Activated naive CD4-positive, alpha-beta T cell treated with anti-CD3 and anti-CD28 coated beads, Interleukin-2, amount 50 U/mL, for 24 hours (primary cell): ENCODE results near the gene ANKUB1.

Experiments
- H3K27ac Mint-ChIP-seq: one replicate; pipeline ENCODE4 v1.8.0; 2021; ENCODE audit warnings: mild to moderate bottlenecking, mixed read lengths
- H3K27me3 Mint-ChIP-seq: one replicate; pipeline ENCODE4 v1.8.0; 2021; ENCODE audit warnings: mixed read lengths
- H3K36me3 Mint-ChIP-seq: one replicate; pipeline ENCODE4 v1.8.0; 2021; ENCODE audit warnings: mixed read lengths
- H3K4me1 Mint-ChIP-seq: one replicate; pipeline ENCODE4 v1.8.0; 2021; ENCODE audit warnings: mixed read lengths
- H3K4me3 Mint-ChIP-seq: one replicate; pipeline ENCODE4 v1.8.0; 2021; ENCODE audit warnings: mild to moderate bottlenecking, mixed read lengths
- H3K9me3 Mint-ChIP-seq: one replicate; pipeline ENCODE4 v1.8.0; 2021; ENCODE audit warnings: mixed read lengths

ANKUB1 gene

GRCh38 chr3:149783576-149783975 is 8.8 kb downstream of the ANKUB1 start:
- Mint-ChIP-seq H3K27ac (no peak overlapping the region), H3K27me3 (peaks cover 1% of the 10 kb centered on the region), H3K36me3 (no peaks in the 10 kb centered on the region), H3K4me1 (no peaks in the 10 kb centered on the region), H3K9me3 (no peaks in the 10 kb centered on the region), H3K4me3 (no peak overlapping the region)

- Mint-ChIP-seq H3K9me3 (no peaks in the 10 kb centered on the region), H3K27me3 (peaks cover 1% of the 10 kb centered on the region), H3K27ac (no peak overlapping the region), H3K36me3 (no peaks in the 10 kb centered on the region), H3K4me1 (no peaks in the 10 kb centered on the region), H3K4me3 (no peak overlapping the region)
Measured at GRCh38 chr3:149781741-149782140, 10.6 kb downstream of the ANKUB1 start.

GRCh38 chr3:149781211-149781610 is 11.1 kb downstream of the ANKUB1 start:
- no peak overlapping the region for H3K4me3 Mint-ChIP-seq
- H3K27ac Mint-ChIP-seq, result no peak overlapping the region
- H3K36me3 Mint-ChIP-seq, result no peaks in the 10 kb centered on the region
- no peaks in the 10 kb centered on the region for H3K9me3 Mint-ChIP-seq
- no peaks in the 10 kb centered on the region for H3K4me1 Mint-ChIP-seq
- no peaks in the 10 kb centered on the region for H3K27me3 Mint-ChIP-seq

GRCh38 chr3:149777414-149778214 is 14.7 kb downstream of the ANKUB1 start:
- Mint-ChIP-seq H3K36me3 (no peaks in the 10 kb centered on the region), H3K27ac (peak overlapping the region; percentile 78), H3K9me3 (no peaks in the 10 kb centered on the region), H3K4me3 (no peak overlapping the region), H3K4me1 (no peaks in the 10 kb centered on the region), H3K27me3 (no peaks in the 10 kb centered on the region)

- no peak overlapping the region for H3K27ac Mint-ChIP-seq
- H3K4me3 Mint-ChIP-seq, result no peak overlapping the region
- no peaks in the 10 kb centered on the region for H3K27me3 Mint-ChIP-seq
- H3K36me3 Mint-ChIP-seq, result no peaks in the 10 kb centered on the region
- no peaks in the 10 kb centered on the region for H3K9me3 Mint-ChIP-seq
- no peaks in the 10 kb centered on the region for H3K4me1 Mint-ChIP-seq
Measured at GRCh38 chr3:149776170-149776569, 16.2 kb downstream of the ANKUB1 start.

GRCh38 chr3:149772861-149773260 is 19.5 kb downstream of the ANKUB1 start:
- no peaks in the 10 kb centered on the region for H3K27me3 Mint-ChIP-seq
- no peaks in the 10 kb centered on the region for H3K36me3 Mint-ChIP-seq
- H3K9me3 Mint-ChIP-seq, result no peaks in the 10 kb centered on the region
- H3K4me3 Mint-ChIP-seq, result no peak overlapping the region
- no peaks in the 10 kb centered on the region for H3K4me1 Mint-ChIP-seq
- H3K27ac Mint-ChIP-seq, result no peak overlapping the region

- no peaks in the 10 kb centered on the region for H3K9me3 Mint-ChIP-seq
Measured at GRCh38 chr3:149771652-149772271, 20.6 kb downstream of the ANKUB1 start.

DNA sequence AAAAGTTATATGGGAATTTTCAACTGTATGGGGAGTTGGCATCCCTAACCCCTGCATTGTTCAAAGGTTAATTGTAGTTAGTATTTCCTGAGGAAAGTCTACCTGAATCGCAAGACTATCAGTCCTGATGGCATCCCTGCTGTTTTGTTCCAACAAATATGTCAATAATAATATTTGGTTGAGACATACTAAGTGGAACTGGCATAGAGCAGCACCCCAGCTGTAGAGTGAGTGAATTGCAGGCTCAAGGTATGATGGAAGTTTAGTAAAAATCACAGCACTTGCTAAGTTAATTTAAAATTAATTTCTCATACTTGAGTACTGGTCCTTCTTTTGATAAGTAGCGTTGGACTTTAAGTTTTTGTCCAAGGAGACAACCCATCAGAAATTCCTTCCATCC is 22.1 kb downstream of the ANKUB1 start:
- H3K4me1 Mint-ChIP-seq, result no peaks in the 10 kb centered on the region
- no peaks in the 10 kb centered on the region for H3K9me3 Mint-ChIP-seq
- peaks cover 4% of the 10 kb centered on the region for H3K27me3 Mint-ChIP-seq
- no peak overlapping the region for H3K4me3 Mint-ChIP-seq
- no peaks in the 10 kb centered on the region for H3K36me3 Mint-ChIP-seq
- no peak overlapping the region for H3K27ac Mint-ChIP-seq

More at GRCh38 chr3:149771652-149772271, 20.6 kb downstream of the ANKUB1 start:
- Mint-ChIP-seq H3K27ac (no peak overlapping the region), H3K36me3 (no peaks in the 10 kb centered on the region), H3K4me3 (no peak overlapping the region), H3K4me1 (no peaks in the 10 kb centered on the region), H3K27me3 (peaks cover 2% of the 10 kb centered on the region)

- Mint-ChIP-seq H3K4me3 (no peak overlapping the region), H3K9me3 (no peaks in the 10 kb centered on the region), H3K27me3 (peaks cover 11% of the 10 kb centered on the region), H3K36me3 (no peaks in the 10 kb centered on the region), H3K27ac (no peak overlapping the region), H3K4me1 (no peaks in the 10 kb centered on the region)
Measured at GRCh38 chr3:149768704-149769103, 23.6 kb downstream of the ANKUB1 start.

DNA sequence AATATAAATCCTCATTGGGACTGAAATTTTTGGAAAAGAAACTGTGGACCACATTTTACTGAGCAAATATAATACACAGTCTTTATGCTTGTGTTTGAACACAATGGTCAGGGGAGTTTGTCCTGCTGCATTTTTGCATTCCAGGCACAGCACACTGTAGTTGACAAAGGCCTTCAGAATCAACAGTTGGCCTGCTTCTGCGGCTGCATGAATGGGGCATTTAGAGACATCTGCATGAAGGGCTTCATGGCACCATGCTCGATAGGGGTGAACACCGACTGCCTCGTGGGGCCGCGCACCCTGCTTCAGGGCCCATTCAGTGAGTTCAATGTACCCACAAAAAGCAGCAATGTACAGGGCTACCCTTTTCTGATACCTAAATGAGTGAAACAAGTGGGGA is 24.6 kb downstream of the ANKUB1 start:
- H3K27me3 Mint-ChIP-seq, result peaks cover 11% of the 10 kb centered on the region
- no peak overlapping the region for H3K4me3 Mint-ChIP-seq
- H3K4me1 Mint-ChIP-seq, result no peaks in the 10 kb centered on the region
- no peaks in the 10 kb centered on the region for H3K36me3 Mint-ChIP-seq
- H3K9me3 Mint-ChIP-seq, result no peaks in the 10 kb centered on the region
- no peak overlapping the region for H3K27ac Mint-ChIP-seq

DNA sequence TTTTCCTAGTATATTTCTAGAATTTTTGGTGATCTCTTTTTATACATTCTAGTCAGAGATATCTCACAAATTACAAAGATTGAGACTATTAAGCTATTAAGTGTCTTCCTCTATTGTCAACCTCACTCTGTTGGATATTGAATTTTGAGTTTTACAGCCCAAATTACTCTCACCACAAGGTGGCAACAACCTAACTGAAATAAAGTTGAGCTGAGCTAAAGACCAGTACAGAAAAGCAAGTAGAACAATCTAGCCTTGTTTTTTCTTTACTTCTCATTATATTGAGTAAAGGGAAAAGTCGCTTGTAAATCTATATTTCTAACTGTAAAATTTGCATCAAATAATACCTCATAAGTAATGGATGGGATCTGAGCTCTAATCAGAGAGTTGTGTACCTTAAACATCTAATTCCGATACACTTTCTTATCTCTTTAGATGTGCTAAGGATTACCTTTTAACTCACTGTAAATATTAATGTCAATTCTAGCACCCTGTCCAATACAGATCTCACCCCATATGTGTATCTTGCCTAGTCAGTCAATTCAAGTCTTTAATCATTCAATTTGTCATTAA is 26.5 kb downstream of the ANKUB1 start:
- Mint-ChIP-seq H3K4me1 (no peaks in the 10 kb centered on the region), H3K4me3 (no peak overlapping the region), H3K36me3 (no peaks in the 10 kb centered on the region)

GRCh38 chr3:149764302-149764701 is 28.1 kb downstream of the ANKUB1 start:
- H3K36me3 Mint-ChIP-seq, result no peaks in the 10 kb centered on the region
- H3K4me3 Mint-ChIP-seq, result no peak overlapping the region

More for the DNA sequence above, 26.5 kb downstream of the ANKUB1 start:
- Mint-ChIP-seq H3K27me3 (peaks cover 15% of the 10 kb centered on the region), H3K27ac (no peak overlapping the region), H3K9me3 (no peaks in the 10 kb centered on the region)

DNA sequence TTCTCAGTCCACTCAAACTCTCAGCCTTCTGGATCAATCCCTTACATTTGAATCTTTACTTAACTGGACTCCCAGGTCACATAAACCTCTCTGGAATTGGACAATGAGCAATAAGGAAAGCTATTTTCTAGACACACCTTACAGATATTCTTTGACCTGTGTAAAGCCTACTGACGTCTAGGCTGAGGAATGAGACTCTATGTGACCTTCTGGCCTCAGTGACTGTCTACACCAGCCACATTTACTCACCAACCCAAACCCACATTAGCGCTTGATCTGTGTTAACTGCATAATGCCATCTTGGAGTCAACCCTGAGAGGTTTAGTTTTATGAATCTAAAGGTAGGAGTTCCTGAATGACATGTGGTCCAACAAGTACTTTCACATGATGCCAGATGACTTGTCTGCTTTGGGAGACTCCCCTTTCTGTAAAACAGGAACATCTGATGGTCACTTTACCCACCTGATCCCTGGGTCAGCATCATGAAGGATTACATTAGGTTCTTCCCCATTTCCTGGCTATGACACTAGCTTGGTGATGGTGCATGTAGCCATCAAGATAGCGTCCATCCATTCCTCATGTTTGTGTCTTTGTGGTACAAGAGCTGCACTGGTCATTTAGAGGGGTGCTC is 28.7 kb downstream of the ANKUB1 start:
- H3K9me3 Mint-ChIP-seq, result no peaks in the 10 kb centered on the region
- H3K36me3 Mint-ChIP-seq, result no peaks in the 10 kb centered on the region
- no peak overlapping the region for H3K27ac Mint-ChIP-seq
- no peak overlapping the region for H3K4me3 Mint-ChIP-seq
- H3K27me3 Mint-ChIP-seq, result peaks cover 21% of the 10 kb centered on the region
- H3K4me1 Mint-ChIP-seq, result no peaks in the 10 kb centered on the region

More at GRCh38 chr3:149764302-149764701, 28.1 kb downstream of the ANKUB1 start:
- Mint-ChIP-seq H3K27ac (no peak overlapping the region), H3K4me1 (no peaks in the 10 kb centered on the region), H3K27me3 (peaks cover 17% of the 10 kb centered on the region), H3K9me3 (no peaks in the 10 kb centered on the region)

DNA sequence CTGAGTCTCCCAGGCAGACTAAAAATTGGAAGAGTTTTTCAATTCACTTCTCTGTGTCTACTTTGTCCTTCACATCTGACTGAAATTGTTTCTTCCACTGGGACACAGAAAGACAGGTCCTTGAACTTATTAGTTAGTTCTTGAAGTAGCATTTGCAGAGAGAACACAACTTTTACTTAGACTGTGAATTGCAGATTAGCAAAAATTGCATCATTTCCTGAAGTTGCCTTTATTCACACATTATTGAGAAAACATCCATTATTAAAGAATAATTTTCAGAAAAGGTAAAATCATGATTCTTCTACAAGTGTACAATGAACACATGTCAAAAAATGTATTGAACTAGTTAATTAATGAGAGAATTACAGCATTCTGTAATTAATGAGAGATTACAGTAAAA is 38.6 kb downstream of the ANKUB1 start:
- Mint-ChIP-seq H3K27ac (peak overlapping the region; percentile 80), H3K9me3 (no peaks in the 10 kb centered on the region)

DNA sequence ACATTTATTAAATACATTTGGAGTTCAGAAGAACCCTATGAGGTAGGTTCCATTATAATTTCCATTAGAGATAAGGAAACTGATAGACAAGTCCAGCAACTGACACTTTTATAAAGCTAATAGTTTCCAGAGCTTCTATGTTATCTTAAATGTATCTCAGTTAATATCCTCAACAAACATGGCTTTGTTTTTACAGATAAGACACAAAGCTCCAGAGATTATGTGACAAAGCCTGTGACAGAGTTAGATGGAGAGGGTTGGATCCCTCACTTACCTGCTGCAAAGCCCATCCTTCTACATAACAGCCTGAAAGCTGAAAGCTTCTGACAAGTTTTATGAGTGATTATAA is 39.6 kb downstream of the ANKUB1 start:
- peaks cover 5% of the 10 kb centered on the region for H3K36me3 Mint-ChIP-seq
- no peaks in the 10 kb centered on the region for H3K27me3 Mint-ChIP-seq
- H3K4me1 Mint-ChIP-seq, result peaks cover 45% of the 10 kb centered on the region
- peak overlapping the region; percentile 96 for H3K4me3 Mint-ChIP-seq
- peak overlapping the region; percentile 92 for H3K27ac Mint-ChIP-seq
- H3K9me3 Mint-ChIP-seq, result no peaks in the 10 kb centered on the region

More for the DNA sequence above, 38.6 kb downstream of the ANKUB1 start:
- Mint-ChIP-seq H3K27me3 (peaks cover under 1% of the 10 kb centered on the region), H3K4me3 (peak overlapping the region; percentile 96), H3K36me3 (peaks cover 2% of the 10 kb centered on the region), H3K4me1 (peaks cover 38% of the 10 kb centered on the region)
